Measurements from ENCODE around the gene ADPRH.

DNA sequence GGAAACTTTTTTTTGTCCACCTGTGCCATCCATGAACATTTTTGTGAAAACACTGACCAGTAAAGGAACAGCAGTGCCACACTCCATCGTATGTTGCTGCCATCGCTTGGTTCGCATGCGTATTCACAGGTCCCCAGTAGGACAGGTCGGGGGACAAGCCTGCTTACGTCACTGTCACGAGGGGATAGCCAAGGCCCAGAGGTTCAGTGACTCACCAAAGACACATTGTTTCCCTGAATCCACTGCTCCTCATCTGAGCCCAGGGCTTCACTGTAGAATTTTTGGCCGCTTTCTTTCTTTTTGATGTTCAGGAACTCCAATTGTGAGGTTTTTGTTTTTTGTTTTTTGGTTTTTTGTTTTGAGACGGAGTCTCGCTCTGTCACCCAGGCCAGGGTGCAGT, 5.9 kb downstream of the ADPRH start:
- no peak for TF ChIP-seq EZH2 (IDR thresholded peaks at IDR 0.05; ENCODE audit: insufficient read depth, low read length)
- TF ChIP-seq, protein P1, sequence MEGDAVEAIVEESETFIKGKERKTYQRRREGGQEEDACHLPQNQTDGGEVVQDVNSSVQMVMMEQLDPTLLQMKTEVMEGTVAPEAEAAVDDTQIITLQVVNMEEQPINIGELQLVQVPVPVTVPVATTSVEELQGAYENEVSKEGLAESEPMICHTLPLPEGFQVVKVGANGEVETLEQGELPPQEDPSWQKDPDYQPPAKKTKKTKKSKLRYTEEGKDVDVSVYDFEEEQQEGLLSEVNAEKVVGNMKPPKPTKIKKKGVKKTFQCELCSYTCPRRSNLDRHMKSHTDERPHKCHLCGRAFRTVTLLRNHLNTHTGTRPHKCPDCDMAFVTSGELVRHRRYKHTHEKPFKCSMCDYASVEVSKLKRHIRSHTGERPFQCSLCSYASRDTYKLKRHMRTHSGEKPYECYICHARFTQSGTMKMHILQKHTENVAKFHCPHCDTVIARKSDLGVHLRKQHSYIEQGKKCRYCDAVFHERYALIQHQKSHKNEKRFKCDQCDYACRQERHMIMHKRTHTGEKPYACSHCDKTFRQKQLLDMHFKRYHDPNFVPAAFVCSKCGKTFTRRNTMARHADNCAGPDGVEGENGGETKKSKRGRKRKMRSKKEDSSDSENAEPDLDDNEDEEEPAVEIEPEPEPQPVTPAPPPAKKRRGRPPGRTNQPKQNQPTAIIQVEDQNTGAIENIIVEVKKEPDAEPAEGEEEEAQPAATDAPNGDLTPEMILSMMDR (IDR thresholded peaks at IDR 0.05; ENCODE audit: insufficient read depth, low read depth, low read length), result no peak
